ENCODE measurements around the gene RRAGD. TPM values are rescaled to one million over a fixed set of nuclear protein-coding genes. Genes with fewer than 3 reads are reported as not detected.

The RRAGD gene
- total RNA-seq, 1 experiment from 2014 or later = 27.8 TPM

- intact Hi-C loops (cut with micrococcal nuclease; ENCODE audit: unreplicated experiment) (no loop called here), in situ Hi-C loops (cut with HindIII; ENCODE audit: low pct_unique_long_range_greater_than_20kb, low sequenced_read_pairs) (no loop called here)
- H3K27me3 ChIP-seq (ENCODE audit: control insufficient read depth, insufficient read depth, low read length) = no peaks in the 10 kb centered on the region
- no peak overlapping the region for H3K4me3 ChIP-seq (ENCODE audit: low read depth in 2 of 2, low read length in 2 of 2)
- ChIA-PET CTCF (interaction anchor here (0.5 kb wide), 1 partner anchor 452 kb away, joined by 3 read pairs; no protein-coding TSS in a partner anchor), POLR2A (no interaction called here)
- TF ChIP-seq POLR2AphosphoS5 (IDR thresholded peaks at IDR 0.05; ENCODE audit: low read depth, low read length) = no peak
- no peak for TF ChIP-seq CTCF (IDR thresholded peaks at IDR 0.05)
- no peak for TF ChIP-seq TCF7L2 (IDR thresholded peaks at IDR 0.05; ENCODE audit: low read depth, low read length)
- TF ChIP-seq REST (IDR thresholded peaks at IDR 0.05; ENCODE audit: insufficient read depth in 1 of 2, low read depth in 2 of 2, low read length in 1 of 2) = no peak
- no peak for TF ChIP-seq SIN3A (IDR thresholded peaks at IDR 0.05; ENCODE audit: borderline replicate concordance, insufficient read depth, low read depth, low read length)
- no peak for ATAC-seq
- H3K27ac ChIP-seq (ENCODE audit: low read length) = no peak overlapping the region
- no peaks in the 10 kb centered on the region for H3K36me3 ChIP-seq (ENCODE audit: control insufficient read depth, insufficient read depth, low read length)
- no peaks in the 10 kb centered on the region for H3K9me3 ChIP-seq (ENCODE audit: control insufficient read depth, insufficient read depth, low read depth, low read length)
- no peak for DNase-seq (ENCODE audit: low read depth, low spot score)
- no TSS peak for BruUV-seq (replicated peaks)
- H3K4me1 ChIP-seq (ENCODE audit: control insufficient read depth, insufficient read depth, low read length) = peaks cover 9% of the 10 kb centered on the region
Observed at GRCh38 chr6:89347825-89348224, 64.2 kb downstream of the RRAGD start.

GRCh38 chr6:89346433-89346832 lies 65.6 kb downstream of the RRAGD start:
- Histone ChIP-seq H3K27ac (ENCODE audit: low read length) (no peak overlapping the region), H3K4me3 (ENCODE audit: low read depth in 2 of 2, low read length in 2 of 2) (no peak overlapping the region), H3K27me3 (ENCODE audit: control insufficient read depth, insufficient read depth, low read length) (no peaks in the 10 kb centered on the region), H3K36me3 (ENCODE audit: control insufficient read depth, insufficient read depth, low read length) (peaks cover 4% of the 10 kb centered on the region; the same call in 1 of the 2 replicates), H3K4me1 (ENCODE audit: control insufficient read depth, insufficient read depth, low read length) (peaks cover 9% of the 10 kb centered on the region), H3K9me3 (ENCODE audit: control insufficient read depth, insufficient read depth, low read depth, low read length) (no peaks in the 10 kb centered on the region)
- no TSS peak for BruUV-seq (replicated peaks)
- in situ Hi-C loops (cut with HindIII; ENCODE audit: low pct_unique_long_range_greater_than_20kb, low sequenced_read_pairs) = no loop called here
- TF ChIP-seq SIN3A (IDR thresholded peaks at IDR 0.05; ENCODE audit: borderline replicate concordance, insufficient read depth, low read depth, low read length) (no peak), TCF7L2 (IDR thresholded peaks at IDR 0.05; ENCODE audit: low read depth, low read length) (no peak), POLR2AphosphoS5 (IDR thresholded peaks at IDR 0.05; ENCODE audit: low read depth, low read length) (no peak), REST (IDR thresholded peaks at IDR 0.05; ENCODE audit: insufficient read depth in 1 of 2, low read depth in 2 of 2, low read length in 1 of 2) (no peak), CTCF (IDR thresholded peaks at IDR 0.05) (no peak)
- POLR2A ChIA-PET = no interaction called here
- CTCF ChIA-PET = no interaction called here
- DNase-seq (ENCODE audit: low read depth, low spot score) (no peak), ATAC-seq (no peak)
- intact Hi-C loops (cut with micrococcal nuclease; ENCODE audit: unreplicated experiment) = no loop called here

Data from Panc1 (cell line).